Heart left ventricle (tissue), 13 donors: Measurements from ENCODE around the gene MRPL11.

ENCODE experiments used
- POLR2A ChIP-seq, 2 donors: fragments of 450-650 bp; IDR thresholded peaks; one replicate each; pipeline ENCODE4 v1.6.1; 2017; ENCODE audit warnings: antibody characterized with exemption in 2 of 2, mild to moderate bottlenecking in 2 of 2, moderate library complexity in 2 of 2
- TF ChIP-seq, protein P1 (sequence below), 12 donors: fragments of 200-600 bp; sonication (generic) in 4 of 12; IDR thresholded peaks; one replicate each; pipeline versions ENCODE4 v1.5.0 to v1.8.0; 2018 to 2022; ENCODE audit warnings: antibody characterized with exemption in 12 of 12, mild to moderate bottlenecking in 5 of 12
- donor health status: ischemic (EF 13 %, LVEDD 7.1; RV severe dilation, severe dysfunction).
- donor health status: DM: no; HTN: yes; CAD: no.
- donor health status: DM: no; HTN: no; CAD: no.
- donor health status: ischemic (EF 25% LVEDD 6.9; RV normal size, moderate dysfunction).
- donor health status: ischemic (EF 25% LVEDD 5.7; RV mildly dilated, moderate dysfunction).
- donor health status: ischemic (EF 35%, LVEDD 5.7; RV mildly dilated, moderate dysfunction).
- donor health status: nonischemic (EF 11% LVEDD 7.7; RV severe dilation, severe dysfunction).
- donor health status: DM: yes; HTN: yes; CAD: no.
- donor health status: PGD.
- donor health status: ischemic (EF 29% LVEDD 5.4; RV normal size, mild dysfunction).
- donor health status: nonischemic (EF 23%, LVEDD 6.1; RV moderate dilation, normal function).

DNA sequence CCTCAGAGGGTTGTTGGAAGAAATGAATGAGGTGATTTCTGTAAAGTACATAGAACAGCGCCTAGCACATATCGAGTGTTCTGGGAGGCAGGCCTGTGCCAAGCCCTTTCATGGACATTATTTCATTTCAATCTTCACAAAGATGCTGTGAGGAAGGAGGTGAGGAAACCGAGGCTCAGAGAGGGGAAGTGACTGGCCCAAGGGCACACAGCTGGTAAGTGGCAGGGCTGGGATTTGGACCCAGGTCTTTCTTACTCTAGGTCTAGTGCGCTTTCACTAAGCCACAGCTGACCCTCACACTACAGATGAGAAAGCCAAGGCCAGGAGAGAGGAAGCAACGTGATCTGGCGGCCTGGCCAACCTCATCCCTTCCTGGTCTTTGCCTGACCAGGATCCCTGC is 30.0 kb upstream of the MRPL11 start:
- TF ChIP-seq, protein P1, sequence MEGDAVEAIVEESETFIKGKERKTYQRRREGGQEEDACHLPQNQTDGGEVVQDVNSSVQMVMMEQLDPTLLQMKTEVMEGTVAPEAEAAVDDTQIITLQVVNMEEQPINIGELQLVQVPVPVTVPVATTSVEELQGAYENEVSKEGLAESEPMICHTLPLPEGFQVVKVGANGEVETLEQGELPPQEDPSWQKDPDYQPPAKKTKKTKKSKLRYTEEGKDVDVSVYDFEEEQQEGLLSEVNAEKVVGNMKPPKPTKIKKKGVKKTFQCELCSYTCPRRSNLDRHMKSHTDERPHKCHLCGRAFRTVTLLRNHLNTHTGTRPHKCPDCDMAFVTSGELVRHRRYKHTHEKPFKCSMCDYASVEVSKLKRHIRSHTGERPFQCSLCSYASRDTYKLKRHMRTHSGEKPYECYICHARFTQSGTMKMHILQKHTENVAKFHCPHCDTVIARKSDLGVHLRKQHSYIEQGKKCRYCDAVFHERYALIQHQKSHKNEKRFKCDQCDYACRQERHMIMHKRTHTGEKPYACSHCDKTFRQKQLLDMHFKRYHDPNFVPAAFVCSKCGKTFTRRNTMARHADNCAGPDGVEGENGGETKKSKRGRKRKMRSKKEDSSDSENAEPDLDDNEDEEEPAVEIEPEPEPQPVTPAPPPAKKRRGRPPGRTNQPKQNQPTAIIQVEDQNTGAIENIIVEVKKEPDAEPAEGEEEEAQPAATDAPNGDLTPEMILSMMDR (IDR thresholded peaks at IDR 0.05), result no peak
- no peak for TF ChIP-seq POLR2A (IDR thresholded peaks at IDR 0.05)
